Upper lobe of right lung (tissue), 1 donor: ENCODE results near the gene TNFRSF19. TPM values are rescaled to one million over a fixed set of nuclear protein-coding genes. Genes with fewer than 3 reads are reported as not detected.

Experiments
- ATAC-seq: fragments of 200-7000 bp; cut with Tn5 transposase; one replicate; pipeline ENCODE4 v1.9.1; 2020; ENCODE audit warnings: mild to moderate bottlenecking, moderate library complexity
- DNase-seq: peaks from one replicate; pipeline ENCODE4 v3.0.0-alpha.2; 2020
- H3K27ac ChIP-seq: fragments of 200-600 bp; one replicate; pipeline ENCODE4 v1.8.0; 2022
- H3K27me3 ChIP-seq: fragments of 200-600 bp; one replicate; pipeline ENCODE4 v1.8.0; 2022; ENCODE audit warnings: mild to moderate bottlenecking
- H3K36me3 ChIP-seq: fragments of 200-600 bp; one replicate; pipeline ENCODE4 v1.8.0; 2022
- H3K4me1 ChIP-seq: fragments of 200-600 bp; one replicate; pipeline ENCODE4 v1.8.0; 2022
- H3K4me3 ChIP-seq: fragments of 200-600 bp; one replicate; pipeline ENCODE4 v1.8.0; 2022; ENCODE audit warnings: mild to moderate bottlenecking
- H3K9me3 ChIP-seq: fragments of 200-600 bp; one replicate; pipeline ENCODE4 v1.8.0; 2022
- intact Hi-C: fragments of 100-400 bp; cut with DNase I; formaldehyde crosslinking; loops from one replicate; pipeline ENCODE4 v1.11.0; 2022
- total RNA-seq: library from RNA; stranded (reverse); fragmentation: NEBNext Ultra II Directional; extraction: Animal tissue kit (Norgen Biotek cat#: 25700); gene quantifications from one replicate; pipeline ENCODE4 v1.2.1, GENCODE V29; 2021
- TF ChIP-seq, protein P1 (sequence below): fragments of 200-600 bp; IDR thresholded peaks from one replicate; pipeline ENCODE4 v1.8.0; 2022; ENCODE audit warnings: antibody characterized with exemption
- donor health status: DM: no; HTN: yes; CAD: no; lungs with severe emphysema.

TNFRSF19 gene
- total RNA-seq, 1 donor from 2014 or later: 17.9 TPM

DNA sequence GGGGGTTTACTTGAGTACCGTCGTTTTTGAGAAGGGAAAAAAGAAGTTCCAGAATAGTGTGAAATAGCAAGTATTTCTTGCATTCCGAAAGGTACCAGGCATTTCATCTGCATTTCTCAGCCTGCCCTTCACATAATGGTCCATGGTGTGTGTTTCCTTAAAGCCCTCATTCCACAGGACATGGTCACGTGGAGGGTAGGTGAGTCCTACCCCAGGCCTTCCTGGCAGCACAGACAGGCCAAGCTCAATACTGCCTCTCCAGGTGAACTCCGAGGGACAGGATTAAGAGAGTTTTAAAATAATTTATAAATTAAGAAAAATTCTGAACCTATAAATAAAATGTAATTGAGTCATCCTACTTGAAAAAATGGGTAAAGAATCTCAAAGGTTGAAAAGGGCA, 64.7 kb downstream of the TNFRSF19 start:
- DNase-seq (no peak), ATAC-seq (no peak)
- Histone ChIP-seq H3K27me3 (no peaks in the 10 kb centered on the region), H3K36me3 (no peaks in the 10 kb centered on the region), H3K27ac (no peak overlapping the region), H3K4me3 (no peak overlapping the region), H3K9me3 (no peaks in the 10 kb centered on the region), H3K4me1 (no peaks in the 10 kb centered on the region)
- TF ChIP-seq, protein P1, sequence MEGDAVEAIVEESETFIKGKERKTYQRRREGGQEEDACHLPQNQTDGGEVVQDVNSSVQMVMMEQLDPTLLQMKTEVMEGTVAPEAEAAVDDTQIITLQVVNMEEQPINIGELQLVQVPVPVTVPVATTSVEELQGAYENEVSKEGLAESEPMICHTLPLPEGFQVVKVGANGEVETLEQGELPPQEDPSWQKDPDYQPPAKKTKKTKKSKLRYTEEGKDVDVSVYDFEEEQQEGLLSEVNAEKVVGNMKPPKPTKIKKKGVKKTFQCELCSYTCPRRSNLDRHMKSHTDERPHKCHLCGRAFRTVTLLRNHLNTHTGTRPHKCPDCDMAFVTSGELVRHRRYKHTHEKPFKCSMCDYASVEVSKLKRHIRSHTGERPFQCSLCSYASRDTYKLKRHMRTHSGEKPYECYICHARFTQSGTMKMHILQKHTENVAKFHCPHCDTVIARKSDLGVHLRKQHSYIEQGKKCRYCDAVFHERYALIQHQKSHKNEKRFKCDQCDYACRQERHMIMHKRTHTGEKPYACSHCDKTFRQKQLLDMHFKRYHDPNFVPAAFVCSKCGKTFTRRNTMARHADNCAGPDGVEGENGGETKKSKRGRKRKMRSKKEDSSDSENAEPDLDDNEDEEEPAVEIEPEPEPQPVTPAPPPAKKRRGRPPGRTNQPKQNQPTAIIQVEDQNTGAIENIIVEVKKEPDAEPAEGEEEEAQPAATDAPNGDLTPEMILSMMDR: no peak
- intact Hi-C loops: no loop called here

DNA sequence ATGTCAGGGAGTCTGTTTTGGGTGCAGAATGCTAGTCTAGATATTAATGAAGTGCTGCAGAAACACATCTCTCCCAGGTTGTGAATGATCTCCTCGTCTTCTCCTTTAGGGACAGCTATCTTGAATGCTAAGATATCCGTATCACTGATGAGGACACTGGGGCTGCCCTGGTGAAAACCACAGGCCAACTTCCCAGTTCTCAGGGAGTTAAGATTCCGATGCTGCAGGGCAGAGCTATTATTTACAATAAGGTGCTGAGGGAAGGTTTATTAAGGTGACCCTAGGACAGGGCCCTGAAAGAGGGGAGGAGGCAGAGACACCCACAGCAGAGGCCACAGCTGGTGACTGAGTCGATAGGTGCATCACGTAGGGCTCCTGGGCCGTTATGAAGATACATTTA, 66.1 kb downstream of the TNFRSF19 start:
- Histone ChIP-seq H3K4me1 (no peaks in the 10 kb centered on the region), H3K9me3 (no peaks in the 10 kb centered on the region), H3K27ac (no peak overlapping the region), H3K27me3 (no peaks in the 10 kb centered on the region), H3K36me3 (no peaks in the 10 kb centered on the region), H3K4me3 (no peak overlapping the region)
- no peak for ATAC-seq
- intact Hi-C loops: no loop called here
- DNase-seq: no peak
- TF ChIP-seq, protein P1: no peak

DNA sequence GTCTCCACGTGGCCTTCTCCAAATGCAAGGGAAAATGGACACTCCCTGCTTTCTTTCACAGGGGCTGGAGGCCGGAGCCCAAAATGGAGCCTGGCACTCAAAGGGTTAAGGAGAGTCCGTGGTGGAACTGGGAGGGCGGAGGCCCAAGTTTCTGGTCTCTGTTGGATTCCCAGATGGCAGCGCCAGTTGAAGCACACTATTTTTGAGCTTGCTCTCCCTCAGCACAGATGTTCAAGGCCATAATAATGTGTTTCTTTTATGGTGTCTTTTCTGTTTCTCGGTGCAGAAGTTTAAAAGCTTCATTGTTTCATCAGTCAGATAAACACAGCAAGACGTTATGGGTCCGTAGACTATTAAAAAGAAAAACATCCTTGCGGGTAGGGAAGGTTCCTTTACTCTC, 67.6 kb downstream of the TNFRSF19 start:
- TF ChIP-seq, protein P1: no peak
- Histone ChIP-seq H3K27ac (no peak overlapping the region), H3K36me3 (no peaks in the 10 kb centered on the region), H3K4me1 (no peaks in the 10 kb centered on the region), H3K4me3 (no peak overlapping the region), H3K27me3 (no peaks in the 10 kb centered on the region), H3K9me3 (no peaks in the 10 kb centered on the region)
- intact Hi-C loops: no loop called here
- ATAC-seq (no peak), DNase-seq (no peak)

DNA sequence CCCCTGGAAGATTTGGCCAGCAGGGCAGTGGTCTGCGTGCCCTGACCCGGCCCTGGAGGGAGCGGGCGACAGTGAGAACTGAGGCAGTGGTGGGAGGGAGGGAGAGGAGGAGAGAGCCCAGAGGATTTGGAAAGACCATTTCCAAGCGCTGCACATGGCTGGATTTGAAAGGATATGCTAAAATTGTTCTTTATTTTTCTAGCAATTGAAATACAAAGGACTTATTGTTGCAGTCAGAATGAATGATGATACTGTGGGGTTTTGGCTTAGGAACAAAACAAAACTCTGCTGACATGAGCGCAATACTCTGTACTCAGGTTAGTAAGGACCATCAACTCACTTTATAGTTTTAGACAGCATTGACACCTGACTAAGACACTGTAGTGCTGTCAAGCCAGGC, 69.5 kb downstream of the TNFRSF19 start:
- no peak overlapping the region for H3K27ac ChIP-seq
- DNase-seq (no peak), ATAC-seq (no peak)
- intact Hi-C loops: no loop called here
- H3K36me3 ChIP-seq: no peaks in the 10 kb centered on the region
- peaks cover 8% of the 10 kb centered on the region for H3K4me1 ChIP-seq
- TF ChIP-seq, protein P1: no peak
- no peak overlapping the region for H3K4me3 ChIP-seq
- H3K9me3 ChIP-seq: no peaks in the 10 kb centered on the region
- no peaks in the 10 kb centered on the region for H3K27me3 ChIP-seq

DNA sequence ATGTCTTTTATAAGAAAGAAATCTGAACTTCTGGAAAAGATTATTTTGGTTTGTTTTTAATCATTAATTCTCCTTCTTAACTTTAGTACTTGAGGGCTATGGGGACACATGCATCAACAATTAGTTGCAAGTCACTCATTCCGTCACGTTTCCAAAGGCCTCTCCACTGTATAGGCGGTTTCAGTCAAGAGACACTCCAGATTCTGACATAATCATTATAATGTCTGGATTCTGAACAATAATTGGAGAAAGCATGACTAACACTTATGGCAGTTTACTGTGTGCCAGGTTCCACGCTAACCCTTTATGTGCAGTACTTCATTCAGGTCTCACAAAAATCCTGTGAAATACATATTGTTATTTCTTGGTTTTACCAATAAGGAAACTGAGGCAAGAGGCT, 71.9 kb downstream of the TNFRSF19 start:
- DNase-seq (no peak), ATAC-seq (no peak)
- H3K9me3 ChIP-seq: no peaks in the 10 kb centered on the region
- no peaks in the 10 kb centered on the region for H3K36me3 ChIP-seq
- no peak overlapping the region for H3K4me3 ChIP-seq
- TF ChIP-seq, protein P1: no peak
- H3K27ac ChIP-seq: no peak overlapping the region
- intact Hi-C loops: no loop called here
- peaks cover 8% of the 10 kb centered on the region for H3K4me1 ChIP-seq
- no peaks in the 10 kb centered on the region for H3K27me3 ChIP-seq
